GM12873 (cell line): ENCODE measurements around the gene SGCA.
A peak's percentile ranks its signal among the peaks of the same experiment; 100 is the strongest.

Source experiments
- TF ChIP-seq, protein P1 (sequence below): IDR thresholded peaks from 2 replicates; pipeline ENCODE4 v1.5.1; 2012; ENCODE audit warnings: low read depth, mild to moderate bottlenecking, moderate library complexity, low read length, control low read depth; ENCODE audit not compliant: insufficient read depth; ENCODE audit errors: missing control alignments

Gene SGCA

DNA sequence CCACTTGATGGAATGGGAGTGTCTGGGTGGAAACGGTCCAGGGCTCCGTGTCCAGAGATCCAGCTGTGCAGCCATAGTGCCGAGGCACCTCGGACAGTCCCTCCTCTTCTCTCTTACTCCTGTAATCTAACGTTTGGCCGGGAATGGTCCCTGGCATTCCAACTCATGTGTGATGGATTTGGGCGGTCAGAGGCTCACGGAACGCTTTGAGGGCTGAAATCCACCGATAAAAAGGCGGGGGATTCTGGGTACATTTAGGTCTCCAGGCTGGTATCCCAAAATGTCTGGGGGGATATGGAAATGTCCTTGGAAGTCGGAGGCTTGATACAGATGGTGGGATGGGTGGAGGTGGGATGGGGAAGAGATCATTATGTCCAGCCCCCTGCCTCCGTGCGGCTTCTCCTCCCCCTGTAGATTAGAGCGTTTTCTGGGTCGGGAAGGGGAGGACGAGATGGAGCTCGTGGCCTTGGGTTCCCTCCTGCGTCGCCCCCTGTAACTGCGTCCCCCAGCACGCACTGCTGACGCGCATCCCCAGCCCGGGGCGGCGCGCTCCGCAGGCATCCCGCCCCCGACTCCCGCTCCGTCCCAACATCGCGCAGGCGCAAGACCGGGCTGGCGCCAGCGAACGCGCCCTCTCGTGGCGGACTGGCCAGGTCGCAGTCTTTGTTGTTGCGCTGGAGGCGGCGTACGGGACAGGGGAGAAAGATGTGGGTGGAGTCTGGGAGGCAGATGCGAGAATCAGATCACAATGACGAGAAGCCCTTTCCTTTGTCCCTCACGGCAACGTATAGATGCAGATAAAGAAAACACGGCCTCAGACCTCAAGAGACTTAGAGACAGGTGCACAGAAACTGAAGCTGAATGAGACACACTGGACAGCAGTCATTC lies 4.5 kb upstream of the SGCA start:
- TF ChIP-seq, protein P1, sequence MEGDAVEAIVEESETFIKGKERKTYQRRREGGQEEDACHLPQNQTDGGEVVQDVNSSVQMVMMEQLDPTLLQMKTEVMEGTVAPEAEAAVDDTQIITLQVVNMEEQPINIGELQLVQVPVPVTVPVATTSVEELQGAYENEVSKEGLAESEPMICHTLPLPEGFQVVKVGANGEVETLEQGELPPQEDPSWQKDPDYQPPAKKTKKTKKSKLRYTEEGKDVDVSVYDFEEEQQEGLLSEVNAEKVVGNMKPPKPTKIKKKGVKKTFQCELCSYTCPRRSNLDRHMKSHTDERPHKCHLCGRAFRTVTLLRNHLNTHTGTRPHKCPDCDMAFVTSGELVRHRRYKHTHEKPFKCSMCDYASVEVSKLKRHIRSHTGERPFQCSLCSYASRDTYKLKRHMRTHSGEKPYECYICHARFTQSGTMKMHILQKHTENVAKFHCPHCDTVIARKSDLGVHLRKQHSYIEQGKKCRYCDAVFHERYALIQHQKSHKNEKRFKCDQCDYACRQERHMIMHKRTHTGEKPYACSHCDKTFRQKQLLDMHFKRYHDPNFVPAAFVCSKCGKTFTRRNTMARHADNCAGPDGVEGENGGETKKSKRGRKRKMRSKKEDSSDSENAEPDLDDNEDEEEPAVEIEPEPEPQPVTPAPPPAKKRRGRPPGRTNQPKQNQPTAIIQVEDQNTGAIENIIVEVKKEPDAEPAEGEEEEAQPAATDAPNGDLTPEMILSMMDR, result peak; percentile 96

DNA sequence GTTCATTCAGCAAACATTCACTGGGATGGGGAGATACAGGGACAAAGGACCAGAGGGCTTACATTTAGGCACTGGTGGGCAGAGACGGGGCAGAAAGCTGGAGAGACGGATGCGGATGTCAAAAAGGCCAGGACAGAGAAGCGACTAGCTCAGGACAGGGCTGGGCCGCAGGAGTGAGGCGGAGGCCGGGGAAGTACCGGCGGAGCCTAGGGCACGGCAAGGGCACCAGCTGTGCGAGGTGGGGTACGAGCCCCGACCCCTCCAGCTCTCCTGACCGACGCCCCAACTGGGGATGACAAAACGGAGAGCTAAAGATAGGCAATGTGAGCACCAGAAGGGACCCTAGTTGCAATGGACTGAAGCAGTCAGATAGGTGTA lies 3.9 kb upstream of the SGCA start:
- TF ChIP-seq, protein P1, result no peak

DNA sequence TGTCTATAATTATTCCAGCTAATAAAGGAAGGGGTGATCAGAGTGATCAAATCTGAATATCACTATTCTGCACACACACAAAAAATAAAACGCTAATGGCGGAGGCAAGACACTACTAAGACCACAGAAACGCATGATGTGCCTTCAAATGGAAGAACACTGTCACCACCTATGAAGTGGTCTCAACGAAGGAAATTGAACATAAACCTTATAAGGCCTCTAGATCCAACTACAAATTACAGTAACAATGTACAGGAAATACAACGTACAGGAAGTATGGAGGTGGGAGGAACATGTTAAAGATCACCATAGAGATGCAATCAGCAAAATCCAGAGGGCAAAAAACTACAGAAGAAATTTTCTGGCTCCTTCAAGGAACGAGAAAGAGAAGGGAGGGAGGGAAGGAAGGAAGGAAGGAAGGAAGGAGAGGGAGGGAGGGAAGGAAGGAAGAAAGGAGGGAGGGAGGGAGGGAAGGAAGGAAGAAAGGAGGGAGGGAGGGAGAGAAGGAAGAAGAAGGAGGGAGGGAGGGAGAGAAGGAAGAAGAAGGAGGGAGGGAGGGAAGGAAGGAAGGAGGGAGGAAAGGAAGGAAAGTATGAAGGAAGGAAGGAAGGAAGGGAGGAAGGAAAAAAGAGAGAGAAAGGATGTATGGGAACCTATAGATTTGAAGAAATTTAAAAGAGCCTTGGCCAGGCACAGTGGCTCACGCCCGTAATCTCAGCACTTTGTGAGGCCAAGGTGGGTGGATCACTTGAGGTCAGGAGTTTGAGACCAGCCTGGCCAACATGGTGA lies 3.1 kb upstream of the SGCA start:
- TF ChIP-seq, protein P1, result no peak

DNA sequence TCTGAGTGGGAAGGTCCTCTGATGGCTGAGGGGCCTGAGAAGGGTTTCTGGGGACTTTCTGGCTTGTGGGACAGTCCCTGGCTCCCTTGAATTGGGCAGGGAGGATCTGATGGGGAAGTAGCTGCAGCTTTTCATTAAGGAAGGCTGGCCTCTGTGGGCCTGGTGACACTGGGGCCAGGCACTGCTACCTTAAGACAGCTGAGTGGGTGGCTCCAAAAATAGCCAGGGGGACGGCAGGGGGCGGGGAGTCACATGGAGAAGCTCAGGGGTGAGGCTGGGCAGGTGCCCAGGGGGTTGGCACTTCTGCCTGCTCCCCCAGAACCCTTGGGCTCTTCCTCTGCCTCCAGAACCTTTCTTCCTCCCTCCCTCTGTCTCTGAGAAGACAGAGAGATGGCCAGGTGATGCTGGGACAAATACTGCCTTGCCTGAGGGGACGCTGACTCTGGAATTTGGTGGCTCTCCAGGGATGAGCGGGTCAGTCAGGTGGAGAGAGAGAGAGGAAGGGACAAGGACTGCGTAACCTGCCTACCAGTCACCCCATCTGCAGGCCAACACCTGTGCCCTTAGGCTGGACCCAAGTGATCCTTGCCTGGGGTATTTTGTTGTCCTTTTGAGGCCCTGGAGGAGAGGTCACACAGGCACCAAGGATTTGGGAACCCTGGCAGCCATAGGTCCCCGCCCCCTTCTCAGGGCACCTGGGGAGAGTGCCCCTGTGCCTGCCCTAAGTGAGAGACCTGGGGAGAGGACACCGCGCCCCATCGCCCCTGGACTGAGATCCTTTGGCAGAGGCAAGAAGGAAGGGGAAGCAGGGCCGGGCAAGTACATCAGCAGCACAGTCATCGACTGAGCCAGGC lies 1.7 kb upstream of the SGCA start:
- TF ChIP-seq, protein P1, result no peak

DNA sequence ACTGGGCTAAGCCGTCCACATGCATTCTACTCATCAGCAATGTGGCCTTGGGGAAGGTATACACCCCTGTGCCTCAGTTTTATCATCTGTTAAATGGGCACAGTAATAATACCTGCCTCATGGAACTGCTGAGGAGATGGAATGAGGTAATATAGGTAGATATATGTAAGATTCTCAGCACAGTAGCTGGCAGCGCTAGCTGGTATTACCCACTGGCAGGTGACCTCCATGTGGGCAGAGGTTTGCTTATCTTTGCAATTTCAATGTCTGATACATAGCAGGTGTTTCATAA lies 1.2 kb upstream of the SGCA start:
- TF ChIP-seq, protein P1, result no peak

DNA sequence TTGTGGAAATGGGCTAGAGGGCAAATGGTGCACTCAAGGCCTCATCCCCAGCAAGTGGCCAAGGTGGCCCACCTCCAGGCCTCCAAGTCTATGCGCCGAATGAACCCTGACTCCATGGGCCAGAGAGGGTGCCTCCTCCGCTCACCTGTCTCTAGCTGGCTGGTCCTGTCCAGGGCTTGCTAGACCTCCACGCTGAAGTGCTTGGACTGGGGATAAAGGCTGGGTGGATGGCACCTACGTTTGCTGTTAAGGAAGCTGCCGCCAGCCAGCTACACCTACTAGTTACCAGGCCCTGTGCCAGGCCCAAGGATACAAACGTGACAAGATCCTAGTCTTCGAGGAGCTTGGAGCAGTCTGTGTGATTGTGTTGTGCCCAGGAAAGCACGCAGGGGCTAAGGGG lies 739 bp upstream of the SGCA start:
- TF ChIP-seq, protein P1, result no peak

DNA sequence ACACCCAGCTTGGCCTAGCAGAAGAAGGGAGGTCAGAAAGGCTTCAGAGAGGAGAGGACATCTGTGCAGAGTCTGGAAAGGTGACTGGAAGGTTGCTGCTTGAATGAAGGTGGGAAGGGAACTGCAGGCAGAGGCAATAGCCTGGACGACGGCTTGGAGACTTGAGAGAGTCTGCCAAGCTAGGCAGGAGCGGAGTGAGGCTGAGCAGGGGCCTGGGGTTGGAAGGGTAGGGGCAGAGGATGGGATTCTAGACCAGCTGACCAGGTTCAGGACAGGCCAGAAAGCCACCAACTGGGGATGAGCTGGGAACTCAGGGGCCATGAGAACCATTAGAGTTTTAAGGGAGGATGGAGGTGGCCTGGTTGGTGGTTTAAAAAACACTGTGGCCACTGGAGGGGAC lies 339 bp upstream of the SGCA start:
- TF ChIP-seq, protein P1, result no peak
